HG03103 (cell line): Measurements from ENCODE around the gene TPST2.
"Not testable (repeated sequence)": the region's sequence is repeated elsewhere in the genome, so short reads cannot be mapped to it uniquely, and the experiment has no call there.

Experiments used
- ATAC-seq: cut with Tn5 transposase; IDR thresholded peaks from one replicate; pipeline ENCODE4 v1.9.1; 2021; ENCODE audit warnings: low read depth; ENCODE audit not compliant: unreplicated experiment

The TPST2 gene

GRCh38 chr22:26589845-26590736 is at the start of gene TPST2:
Gene TPST2, minus strand, starts transcription at chr22:26590132. Its CDS starts 48,502 bp downstream, at chr22:26541630.
- peak; percentile 69 for ATAC-seq

- no peak for ATAC-seq
Measured at GRCh38 chr22:26636296-26636695, 46.4 kb upstream of the TPST2 start.

- no peak for ATAC-seq
Measured at GRCh38 chr22:26635117-26635516, 45.2 kb upstream of the TPST2 start.

- no peak for ATAC-seq
Measured at GRCh38 chr22:26634189-26634588, 44.3 kb upstream of the TPST2 start.

- ATAC-seq: no peak
Measured at GRCh38 chr22:26632422-26633155, 42.7 kb upstream of the TPST2 start.

GRCh38 chr22:26631282-26631681 is 41.4 kb upstream of the TPST2 start:
- no peak for ATAC-seq

GRCh38 chr22:26629988-26630761 is 40.2 kb upstream of the TPST2 start:
- no peak for ATAC-seq

- ATAC-seq: no peak
Measured at GRCh38 chr22:26624803-26625202, 34.9 kb upstream of the TPST2 start.

GRCh38 chr22:26623984-26624383 is 34.1 kb upstream of the TPST2 start:
- ATAC-seq: no peak

GRCh38 chr22:26621663-26622062 is 31.7 kb upstream of the TPST2 start, which contains the start of gene CRYBA4:
Gene CRYBA4, plus strand, starts transcription at chr22:26621963. Its CDS starts 634 bp downstream, at chr22:26622597.
- no peak for ATAC-seq

- ATAC-seq: no peak
Measured at GRCh38 chr22:26620197-26620596, 30.3 kb upstream of the TPST2 start.

GRCh38 chr22:26619510-26619909 is 29.6 kb upstream of the TPST2 start:
- no peak for ATAC-seq

GRCh38 chr22:26618455-26618854 is 28.5 kb upstream of the TPST2 start:
- ATAC-seq: no peak

- ATAC-seq: no peak
Measured at GRCh38 chr22:26617271-26618199, 27.6 kb upstream of the TPST2 start, which contains the start of gene CRYBB1. Gene CRYBB1, minus strand, starts transcription at chr22:26618027. Its CDS starts 1,708 bp downstream, at chr22:26616319.

- ATAC-seq: no peak
Measured at GRCh38 chr22:26616650-26617049, 26.7 kb upstream of the TPST2 start.

- ATAC-seq: no peak
Measured at GRCh38 chr22:26615830-26616435, 26.0 kb upstream of the TPST2 start.

- ATAC-seq: no peak
Measured at GRCh38 chr22:26615149-26615548, 25.2 kb upstream of the TPST2 start.

GRCh38 chr22:26614322-26614721 is 24.4 kb upstream of the TPST2 start:
- ATAC-seq: no peak

GRCh38 chr22:26613753-26614152 is 23.8 kb upstream of the TPST2 start:
- ATAC-seq: not testable (repeated sequence)
